Thyroid gland (tissue), 4 donors: Measurements from ENCODE around the gene OPRM1. TPM values are rescaled to one million over a fixed set of nuclear protein-coding genes. Genes with fewer than 3 reads are reported as not detected.

ENCODE experiments used
- DNase-seq, 2 donors: peaks; one replicate each; pipeline ENCODE4 v3.0.0-alpha.2; 2019
- H3K27ac ChIP-seq, 3 donors: fragments of 200-600 bp; sonication (generic); 1 replicate in 2 of 3; 2 replicates in 1 of 3; pipeline ENCODE4 v1.5.1; 2016 to 2019; ENCODE audit warnings: mild to moderate bottlenecking in 1 of 3, moderate library complexity in 1 of 3
- H3K27me3 ChIP-seq: fragments of 200-600 bp; sonication (generic); one replicate; pipeline ENCODE4 v1.5.1; 2019
- H3K36me3 ChIP-seq, 2 donors: fragments of 200-600 bp; sonication (generic); one replicate each; pipeline ENCODE4 v1.5.1; 2016 to 2019
- H3K4me1 ChIP-seq, 2 donors: fragments of 200-600 bp; sonication (generic); one replicate each; pipeline ENCODE4 v1.5.1; 2017 to 2019
- H3K4me3 ChIP-seq, 3 donors: fragments of 200-600 bp; sonication (generic); replicated peaks in 1 of 3; 1 replicate in 2 of 3; 2 replicates in 1 of 3; pipeline ENCODE4 v1.5.1; 2016; ENCODE audit warnings: mild to moderate bottlenecking in 1 of 3
- H3K9me3 ChIP-seq: fragments of 200-600 bp; sonication (generic); one replicate; pipeline ENCODE4 v1.5.1; 2017
- POLR2A ChIP-seq, 2 donors: fragments of 450-650 bp; IDR thresholded peaks; one replicate each; pipeline ENCODE4 v1.6.1; 2017; ENCODE audit warnings: antibody characterized with exemption in 2 of 2, mild to moderate bottlenecking in 2 of 2, moderate library complexity in 1 of 2
- WGBS, 2 donors: methylation state at CpG; one replicate each; pipeline ENCODE4 v1.1.5; 2017; 5-methylcytosine and 5-hydroxymethylcytosine counted together
- intact Hi-C: fragments of 100-400 bp; cut with DNase I; formaldehyde crosslinking; loops from one replicate; pipeline ENCODE4 v1.15.1; 2023
- total RNA-seq, 4 donors: library from RNA; depleted of rRNA; stranded (reverse); fragments of >200 nt; gene quantifications; one replicate each; pipeline ENCODE4 v1.2.3, GENCODE V29; 2016
- TF ChIP-seq, protein P1 (sequence below), 6 experiments: fragments of 200-600 bp in 3 of 6; fragments of 450-650 bp in 3 of 6; sonication (generic) in 3 of 6; IDR thresholded peaks; one replicate each; pipeline ENCODE4 v1.5.1; 2016 to 2019; ENCODE audit warnings: antibody characterized with exemption in 6 of 6, mild to moderate bottlenecking in 2 of 6, inconsistent platforms in 1 of 6, moderate library complexity in 1 of 6

The OPRM1 gene
- total RNA-seq, 4 donors from 2014 or later, result not detected

DNA sequence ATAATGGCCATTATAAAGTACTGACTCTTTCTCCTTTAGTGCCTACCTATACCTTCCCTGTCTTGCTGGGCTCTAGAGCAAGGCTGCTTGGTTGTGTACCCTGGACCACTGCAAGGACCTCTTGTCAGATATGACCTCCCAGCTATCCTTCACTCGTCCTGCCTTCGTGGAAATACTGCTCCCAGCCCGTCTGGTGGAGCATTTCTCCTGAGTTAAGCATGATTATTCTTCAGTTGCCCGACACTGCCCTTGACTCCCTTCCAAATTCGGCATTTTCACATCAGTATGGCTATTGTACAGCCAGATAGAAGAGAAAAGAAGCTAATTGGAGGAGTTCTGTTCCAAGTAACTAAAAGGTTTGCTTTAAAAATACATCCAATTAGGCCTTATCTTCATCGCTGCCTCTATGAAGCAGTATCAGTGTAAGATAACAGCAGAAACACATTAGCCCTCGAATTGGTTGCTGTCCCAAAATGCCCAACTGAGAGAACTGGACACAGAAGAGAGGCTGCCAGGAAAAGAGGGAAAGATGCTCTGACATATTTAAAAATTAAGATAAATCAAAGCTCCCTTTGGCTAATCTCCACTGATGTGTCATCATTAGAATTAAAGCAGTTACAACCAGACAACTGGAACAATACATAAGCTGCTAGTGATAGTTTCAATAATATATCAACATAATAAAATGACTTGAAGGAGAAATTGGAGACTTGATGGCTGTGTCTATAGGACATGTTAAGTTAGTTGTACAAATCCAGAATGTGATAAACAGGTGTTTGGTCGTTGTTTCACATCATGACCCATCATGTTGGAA, 54.4 kb downstream of the OPRM1 start:
- Histone ChIP-seq H3K36me3 (no peaks in the 10 kb centered on the region), H3K9me3 (no peaks in the 10 kb centered on the region), H3K27ac (no peak overlapping the region), H3K27me3 (no peaks in the 10 kb centered on the region), H3K4me1 (no peaks in the 10 kb centered on the region), H3K4me3 (no peak overlapping the region)
- intact Hi-C loops, result no loop called here
- 78 to 81% methylated on average over 8 of the region's 8 CpGs for WGBS, 2 donors
- no peak for DNase-seq
- TF ChIP-seq, protein P1, sequence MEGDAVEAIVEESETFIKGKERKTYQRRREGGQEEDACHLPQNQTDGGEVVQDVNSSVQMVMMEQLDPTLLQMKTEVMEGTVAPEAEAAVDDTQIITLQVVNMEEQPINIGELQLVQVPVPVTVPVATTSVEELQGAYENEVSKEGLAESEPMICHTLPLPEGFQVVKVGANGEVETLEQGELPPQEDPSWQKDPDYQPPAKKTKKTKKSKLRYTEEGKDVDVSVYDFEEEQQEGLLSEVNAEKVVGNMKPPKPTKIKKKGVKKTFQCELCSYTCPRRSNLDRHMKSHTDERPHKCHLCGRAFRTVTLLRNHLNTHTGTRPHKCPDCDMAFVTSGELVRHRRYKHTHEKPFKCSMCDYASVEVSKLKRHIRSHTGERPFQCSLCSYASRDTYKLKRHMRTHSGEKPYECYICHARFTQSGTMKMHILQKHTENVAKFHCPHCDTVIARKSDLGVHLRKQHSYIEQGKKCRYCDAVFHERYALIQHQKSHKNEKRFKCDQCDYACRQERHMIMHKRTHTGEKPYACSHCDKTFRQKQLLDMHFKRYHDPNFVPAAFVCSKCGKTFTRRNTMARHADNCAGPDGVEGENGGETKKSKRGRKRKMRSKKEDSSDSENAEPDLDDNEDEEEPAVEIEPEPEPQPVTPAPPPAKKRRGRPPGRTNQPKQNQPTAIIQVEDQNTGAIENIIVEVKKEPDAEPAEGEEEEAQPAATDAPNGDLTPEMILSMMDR (IDR thresholded peaks at IDR 0.05), result no peak
- TF ChIP-seq POLR2A (IDR thresholded peaks at IDR 0.05), result no peak

DNA sequence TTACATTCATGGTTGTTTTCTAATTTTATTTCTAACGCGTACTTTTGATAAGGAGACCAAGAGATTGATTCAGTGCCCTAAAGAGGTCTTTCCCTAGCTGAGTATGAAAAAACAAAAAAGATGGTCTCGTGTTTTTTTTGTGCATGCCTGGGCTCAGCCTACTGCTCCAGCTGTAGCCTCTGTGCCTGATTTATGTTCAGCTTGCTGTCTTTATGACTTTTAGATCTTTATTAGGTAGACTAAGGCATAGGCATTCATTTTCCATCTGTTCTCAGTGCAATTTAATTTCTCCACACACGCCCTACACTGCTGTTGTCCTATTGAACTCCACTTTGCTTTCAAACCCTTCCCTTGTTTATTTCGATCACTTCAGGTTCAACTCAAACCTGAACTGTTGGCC, 56.5 kb downstream of the OPRM1 start:
- Histone ChIP-seq H3K36me3 (no peaks in the 10 kb centered on the region), H3K4me3 (no peak overlapping the region), H3K4me1 (no peaks in the 10 kb centered on the region), H3K27ac (no peak overlapping the region), H3K9me3 (no peaks in the 10 kb centered on the region), H3K27me3 (no peaks in the 10 kb centered on the region)
- intact Hi-C loops, result no loop called here
- 91 to 92% methylated on average over 5 of the region's 5 CpGs for WGBS, 2 donors
- no peak for TF ChIP-seq POLR2A (IDR thresholded peaks at IDR 0.05)
- TF ChIP-seq, protein P1 (IDR thresholded peaks at IDR 0.05), result no peak
- DNase-seq, result no peak

- Histone ChIP-seq H3K4me1 (no peaks in the 10 kb centered on the region), H3K9me3 (no peaks in the 10 kb centered on the region), H3K4me3 (no peak overlapping the region), H3K36me3 (no peaks in the 10 kb centered on the region), H3K27me3 (no peaks in the 10 kb centered on the region), H3K27ac (no peak overlapping the region)
- no peak for DNase-seq
- TF ChIP-seq, protein P1 (IDR thresholded peaks at IDR 0.05), result no peak
- no peak for TF ChIP-seq POLR2A (IDR thresholded peaks at IDR 0.05)
- 92 to 94% methylated on average over 7 of the region's 7 CpGs for WGBS, 2 donors
- intact Hi-C loops, result no loop called here
These were observed 57.3 kb downstream of the OPRM1 start for GRCh38 chr6:154096316-154096715.

GRCh38 chr6:154096834-154097233, 57.8 kb downstream of the OPRM1 start:
- TF ChIP-seq, protein P1 (IDR thresholded peaks at IDR 0.05), result no peak
- TF ChIP-seq POLR2A (IDR thresholded peaks at IDR 0.05), result no peak
- Histone ChIP-seq H3K36me3 (no peaks in the 10 kb centered on the region), H3K4me3 (no peak overlapping the region), H3K4me1 (no peaks in the 10 kb centered on the region), H3K27ac (no peak overlapping the region), H3K9me3 (no peaks in the 10 kb centered on the region), H3K27me3 (no peaks in the 10 kb centered on the region)
- 87 to 88% methylated on average over 3 of the region's 3 CpGs for WGBS, 2 donors
- intact Hi-C loops, result no loop called here
- DNase-seq, result no peak

DNA sequence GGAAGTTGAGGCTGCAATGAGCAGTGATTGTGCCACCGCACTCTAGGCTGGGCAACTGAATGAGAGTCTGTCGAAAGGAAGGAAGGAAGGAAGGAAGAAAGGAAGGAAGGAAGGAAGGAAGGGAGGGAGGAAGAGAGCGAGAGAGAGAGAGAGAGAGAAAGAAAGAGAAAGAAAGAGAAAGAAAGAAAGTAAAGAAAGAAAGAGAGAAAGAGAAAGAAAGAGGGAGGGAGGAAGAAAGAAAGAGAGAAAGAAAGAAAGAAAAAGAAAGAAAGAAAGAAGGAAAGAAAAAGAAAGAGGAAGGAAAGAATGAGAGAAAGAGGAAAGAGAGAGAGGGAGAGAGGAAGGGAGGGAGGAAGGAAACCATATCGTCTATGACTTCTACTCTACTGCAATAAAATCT, 60.2 kb downstream of the OPRM1 start:
- H3K36me3 ChIP-seq, result no peaks in the 10 kb centered on the region
- H3K4me3 ChIP-seq, result no peak overlapping the region
- peaks cover 4% of the 10 kb centered on the region for H3K9me3 ChIP-seq
- no peak for TF ChIP-seq POLR2A (IDR thresholded peaks at IDR 0.05)
- TF ChIP-seq, protein P1 (IDR thresholded peaks at IDR 0.05), result no peak
- DNase-seq, result no peak
- 90 to 91% methylated on average over 4 of the region's 4 CpGs for WGBS, 2 donors
- no peaks in the 10 kb centered on the region for H3K4me1 ChIP-seq
- intact Hi-C loops, result no loop called here
- no peak overlapping the region for H3K27ac ChIP-seq
- no peaks in the 10 kb centered on the region for H3K27me3 ChIP-seq
